Left kidney (tissue), 2 donors: ENCODE data around the gene DNAH14. TPM values are rescaled to one million over a fixed set of nuclear protein-coding genes. Genes with fewer than 3 reads are reported as not detected.
"Not testable (repeated sequence)": the region's sequence is repeated elsewhere in the genome, so short reads cannot be mapped to it uniquely, and the experiment has no call there.

ENCODE experiments used
- DNase-seq: peaks from one replicate; pipeline ENCODE4 v3.0.0-alpha.2; 2013
- polyA plus RNA-seq: library from polyadenylated mRNA; unstranded; fragments of 120-200 nt; gene quantifications from one replicate; pipeline ENCODE4 v1.2.1, GENCODE V29; 2013; ENCODE audit not compliant: insufficient read length

Gene DNAH14
- polyA plus RNA-seq, 1 donor: 22.4 TPM

DNA sequence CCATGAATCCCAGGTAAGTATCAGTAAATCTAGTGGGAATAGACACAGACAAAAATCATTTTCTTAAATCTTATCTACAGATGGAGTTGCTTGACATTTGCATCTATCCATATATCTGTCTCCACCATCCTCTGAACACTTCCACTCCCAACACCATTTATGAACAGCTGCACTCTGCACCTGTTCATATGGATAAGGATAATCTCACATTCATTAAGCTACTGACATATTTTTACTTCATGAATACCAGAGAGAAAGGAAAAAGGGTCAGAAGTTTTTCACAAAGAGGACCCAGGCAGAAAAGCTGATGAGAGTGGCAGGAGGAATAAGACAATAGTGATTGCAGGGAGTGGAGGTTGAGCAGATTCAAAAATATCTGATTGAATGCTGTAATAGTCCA lies 222.6 kb downstream of the DNAH14 start:
- DNase-seq: no peak

DNA sequence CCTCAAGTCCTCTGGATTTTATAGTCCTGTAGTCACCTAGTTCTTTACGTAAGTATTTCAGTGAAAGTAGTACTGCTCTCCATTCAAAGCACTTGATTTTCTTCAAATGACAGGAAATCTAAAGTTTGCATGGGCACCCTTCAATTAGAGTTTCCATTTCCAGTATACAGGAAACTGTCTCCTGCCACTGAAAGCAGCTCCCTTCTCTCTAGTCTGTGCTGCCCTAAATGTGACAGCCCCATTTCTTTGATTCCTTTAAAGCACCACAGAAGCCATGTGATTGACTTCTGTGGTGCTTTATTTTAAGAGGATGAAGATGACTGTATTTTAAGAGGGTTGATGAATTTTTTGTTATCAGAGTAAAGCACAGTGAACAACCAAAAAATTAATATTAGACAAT lies 226.1 kb downstream of the DNAH14 start:
- DNase-seq: no peak

DNA sequence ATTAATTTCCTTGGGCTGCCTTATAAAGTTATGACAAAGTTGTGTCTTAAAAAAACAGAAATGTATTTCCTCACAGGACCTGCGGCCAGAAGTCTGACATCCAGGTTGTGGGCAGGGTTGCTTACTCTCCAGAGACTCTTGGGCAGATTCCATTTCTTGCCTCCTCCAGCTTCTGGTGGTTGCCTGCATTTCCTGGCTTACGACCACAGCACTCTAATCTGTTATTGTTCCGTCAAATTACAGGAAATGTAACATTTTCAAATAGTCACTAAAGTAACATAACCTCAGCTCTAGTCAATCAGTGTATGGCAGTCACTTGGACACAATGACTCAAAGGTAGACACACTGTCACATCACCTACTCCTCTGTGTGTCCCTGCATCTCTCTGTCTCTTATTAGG lies 226.8 kb downstream of the DNAH14 start:
- DNase-seq: no peak

DNA sequence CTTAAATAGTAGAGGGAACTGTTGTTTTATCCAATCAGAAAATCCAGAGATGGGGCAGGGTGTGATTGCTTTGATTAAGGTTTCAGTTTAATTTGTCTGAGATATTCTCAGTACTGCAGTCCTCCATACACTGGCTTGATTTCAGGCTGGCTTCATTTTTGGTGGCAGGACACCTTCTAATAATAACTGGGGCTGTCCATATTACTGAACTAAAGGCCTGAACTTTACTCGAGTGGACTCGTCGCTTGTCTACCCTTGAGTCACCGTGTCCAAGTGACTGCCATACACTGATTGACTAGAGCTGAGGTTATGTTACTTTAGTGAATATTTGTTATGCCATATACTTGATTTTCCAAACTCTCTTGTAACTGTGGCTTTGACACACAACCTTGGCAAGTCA lies 228.8 kb downstream of the DNAH14 start:
- DNase-seq: no peak

DNA sequence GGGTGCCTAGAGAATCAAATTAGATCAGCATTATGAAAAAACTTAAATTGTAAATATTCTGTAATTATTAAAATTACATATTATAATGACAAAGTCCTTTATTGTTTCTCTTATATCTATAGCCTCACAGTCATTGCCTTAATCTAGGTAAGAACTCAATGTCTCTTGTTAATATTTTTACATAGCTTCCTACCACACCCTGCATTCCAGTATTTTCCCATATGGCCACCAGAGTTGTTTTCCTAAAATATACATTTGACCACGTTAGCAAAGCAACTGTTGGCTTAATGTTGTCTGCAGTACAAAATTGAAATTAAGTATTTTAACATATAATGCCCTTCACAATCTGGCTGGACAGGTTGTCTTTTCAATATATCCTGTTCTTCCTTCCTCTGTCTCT lies 230.3 kb downstream of the DNAH14 start:
- no peak for DNase-seq

DNA sequence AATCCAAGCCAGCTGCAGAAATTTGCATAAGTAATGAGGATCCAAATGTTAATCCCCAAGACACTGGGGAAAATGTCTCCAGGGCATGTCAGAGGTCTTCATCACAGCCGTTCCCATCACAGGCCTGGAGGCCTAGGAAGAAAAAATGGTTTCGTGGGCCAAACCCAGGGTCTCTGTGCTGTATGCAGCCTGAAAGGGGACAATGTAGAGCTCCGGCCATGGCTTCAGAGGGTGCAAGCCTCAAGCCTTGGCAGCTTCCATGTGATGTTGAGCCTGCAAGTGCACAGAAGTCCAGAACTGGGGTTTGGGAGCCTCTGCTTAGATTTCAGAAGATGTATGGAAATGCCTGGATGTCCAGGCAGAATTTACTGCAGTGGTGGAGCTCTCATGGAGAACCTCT lies 247.9 kb downstream of the DNAH14 start:
- not testable (repeated sequence) for DNase-seq

DNA sequence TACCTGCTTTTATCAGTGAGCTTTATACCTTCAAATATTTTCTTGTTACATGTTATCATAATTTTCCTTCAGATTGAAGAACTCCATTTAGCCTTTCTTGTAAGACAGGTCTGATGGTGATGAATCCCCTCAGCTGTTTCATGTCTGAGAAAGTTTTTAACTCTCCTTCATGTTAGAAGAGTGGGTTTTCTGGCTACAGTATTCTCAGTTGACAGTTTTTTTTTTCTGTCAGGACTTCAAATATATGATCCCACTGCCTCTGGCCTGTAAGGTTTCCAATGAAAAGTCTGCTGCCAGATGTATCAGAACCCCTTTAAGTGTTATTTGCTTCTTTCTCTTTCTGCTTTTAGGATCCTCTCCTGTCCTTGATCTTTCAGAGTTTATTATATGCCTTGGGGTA lies 250.2 kb downstream of the DNAH14 start:
- DNase-seq: no peak

DNA sequence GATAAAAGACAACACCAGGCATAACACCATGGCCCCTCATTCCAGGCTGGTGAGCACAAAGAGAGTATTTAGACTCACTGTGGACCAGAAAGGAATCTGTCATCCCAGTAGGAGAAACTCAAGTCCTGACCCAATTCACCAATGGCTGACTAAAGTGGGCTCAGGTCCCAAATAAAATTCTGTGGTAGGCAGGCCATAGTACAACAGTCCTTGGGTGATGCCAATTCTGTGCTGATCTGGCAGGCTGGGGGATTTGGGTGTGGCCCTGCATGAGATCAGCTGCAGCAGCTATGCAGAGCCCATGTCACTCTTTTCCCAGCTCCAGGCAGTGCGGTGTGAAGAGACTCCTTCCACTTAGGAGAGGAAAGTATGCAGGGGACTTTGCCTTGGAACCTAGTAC lies 253.2 kb downstream of the DNAH14 start:
- DNase-seq: no peak

DNA sequence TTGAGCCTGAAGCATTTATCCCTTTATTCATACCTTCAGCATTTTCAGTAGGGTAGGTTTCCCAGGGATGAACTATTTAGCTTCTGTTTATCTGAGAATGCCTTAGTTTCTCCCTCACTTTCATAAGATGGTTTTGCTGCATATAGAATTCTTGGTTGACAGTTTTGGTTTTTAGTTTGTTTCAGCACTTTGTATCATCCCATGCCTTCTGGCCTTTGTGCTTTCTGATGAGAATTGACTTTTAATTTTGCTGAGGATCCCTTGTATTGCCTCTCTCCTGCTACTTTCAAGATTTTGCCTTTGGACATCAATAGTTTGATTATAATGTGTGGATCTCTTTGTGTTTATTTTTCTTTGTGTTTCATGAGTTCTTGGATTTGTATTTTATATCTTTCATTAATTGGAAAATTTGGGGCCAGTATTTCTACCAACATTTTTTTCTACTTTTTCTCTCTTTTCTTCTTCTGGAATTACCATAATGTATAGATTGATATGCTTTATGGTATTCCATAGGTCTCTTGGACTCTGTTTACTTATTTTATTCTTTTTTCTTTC lies 261.8 kb downstream of the DNAH14 start:
- DNase-seq: no peak

DNA sequence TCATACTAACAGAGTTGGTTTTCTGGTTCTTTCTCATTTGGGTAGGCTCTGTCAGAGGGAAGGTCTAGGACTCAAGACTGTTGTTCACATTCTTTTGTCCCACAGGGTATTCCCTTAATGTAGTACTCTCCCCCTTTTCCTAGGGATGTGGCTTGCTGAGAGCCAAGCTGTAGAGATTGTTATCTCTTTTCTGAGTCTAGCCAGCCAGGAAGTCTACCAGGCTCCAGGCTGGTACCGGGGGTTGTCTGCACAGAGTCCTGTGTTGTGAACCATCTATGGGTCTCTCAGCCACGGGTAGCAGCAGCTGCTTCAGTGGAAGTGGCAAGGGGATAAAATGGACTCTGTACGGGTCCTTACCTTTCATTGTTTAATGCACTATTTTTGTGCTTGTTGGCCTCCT lies 272.0 kb downstream of the DNAH14 start:
- DNase-seq: no peak

DNA sequence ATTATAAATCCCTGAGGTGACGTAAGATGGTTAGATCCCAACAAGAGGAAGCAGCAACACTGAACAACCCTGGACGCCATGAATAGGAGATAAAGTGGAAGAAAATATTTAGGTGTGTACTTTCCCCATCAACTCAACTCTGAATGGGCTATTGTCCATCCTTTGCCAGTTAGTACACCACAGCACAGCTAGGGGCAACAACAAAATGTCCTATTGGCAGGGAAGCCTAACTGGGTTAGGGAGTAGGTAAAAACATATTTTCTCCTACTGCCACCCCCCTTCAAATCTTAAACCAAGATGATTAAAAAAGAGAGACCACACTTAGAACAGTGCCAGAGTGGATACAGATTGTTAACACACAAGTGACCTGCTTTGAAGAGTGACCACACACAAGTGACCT lies 278.3 kb downstream of the DNAH14 start:
- no peak for DNase-seq

DNA sequence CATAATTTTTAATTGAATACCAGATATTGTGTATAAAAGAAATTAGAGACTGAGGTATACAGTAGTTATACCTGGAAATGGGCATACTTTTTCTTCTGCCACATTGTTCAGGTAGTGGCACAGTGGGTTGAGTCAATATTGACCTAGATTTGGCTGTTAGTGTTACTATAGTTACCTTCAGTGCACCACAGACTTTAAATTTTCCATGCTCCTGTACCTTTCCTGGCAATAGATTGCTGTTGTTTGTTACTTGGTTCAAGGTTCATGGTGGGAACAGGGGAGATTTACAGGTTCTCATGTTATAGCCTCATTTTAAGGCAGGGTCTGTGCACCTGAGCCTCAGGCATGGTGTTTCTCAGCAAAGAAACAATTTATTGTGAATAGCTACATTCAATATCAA lies 279.7 kb downstream of the DNAH14 start:
- no peak for DNase-seq

DNA sequence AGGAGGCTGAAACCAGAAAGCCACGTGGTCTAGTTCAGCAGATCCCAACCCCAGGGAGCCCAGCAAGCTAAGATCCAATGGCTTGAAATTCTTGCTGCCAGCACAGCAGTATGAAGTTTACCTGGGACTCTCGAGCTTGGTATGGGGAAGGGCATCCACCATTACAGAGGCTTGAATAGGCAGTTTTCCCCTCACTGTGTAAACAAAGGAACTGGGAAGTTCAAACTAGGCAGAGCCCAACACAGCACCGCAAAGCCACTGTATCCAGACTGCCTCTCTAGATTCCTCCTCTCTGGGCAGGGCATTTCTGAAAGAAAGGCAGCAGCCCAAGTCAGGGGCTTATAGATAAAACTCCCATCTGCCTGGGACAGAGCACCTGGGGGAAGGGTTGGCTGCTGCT lies 280.7 kb downstream of the DNAH14 start:
- not testable (repeated sequence) for DNase-seq

DNA sequence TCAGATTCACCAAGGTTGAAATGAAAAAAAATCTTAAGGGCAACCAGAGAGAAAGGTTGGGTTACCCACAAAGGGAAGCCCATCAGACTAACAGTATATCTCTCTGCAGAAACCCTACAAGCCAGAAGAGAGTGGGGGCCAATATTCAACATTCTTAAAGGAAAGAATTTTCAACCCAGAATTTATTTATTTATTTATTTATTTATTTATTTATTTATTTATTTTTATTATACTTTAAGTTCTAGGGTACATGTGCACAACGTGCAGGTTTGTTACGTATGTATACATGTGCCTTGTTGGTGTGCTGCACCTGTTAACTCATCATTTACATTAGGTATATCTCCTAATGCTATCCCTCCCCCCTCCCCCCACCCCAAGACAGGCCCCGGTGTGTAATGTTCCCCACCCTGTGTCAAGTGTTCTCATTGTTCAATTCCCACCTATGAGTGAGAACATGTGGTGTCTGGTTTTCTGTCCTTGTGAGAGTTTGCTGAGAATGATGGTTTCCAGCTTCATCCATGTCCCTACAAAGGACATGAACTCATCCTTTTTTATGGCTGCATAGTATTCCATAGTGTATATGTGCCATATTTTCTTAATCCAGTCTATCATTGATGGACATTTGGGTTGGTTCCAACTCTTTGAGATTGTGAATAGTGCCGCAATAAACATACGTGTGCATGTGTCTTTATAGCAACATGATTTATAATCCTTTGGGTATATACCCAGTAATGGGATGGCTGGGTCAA lies 282.4 kb downstream of the DNAH14 start:
- not testable (repeated sequence) for DNase-seq

DNA sequence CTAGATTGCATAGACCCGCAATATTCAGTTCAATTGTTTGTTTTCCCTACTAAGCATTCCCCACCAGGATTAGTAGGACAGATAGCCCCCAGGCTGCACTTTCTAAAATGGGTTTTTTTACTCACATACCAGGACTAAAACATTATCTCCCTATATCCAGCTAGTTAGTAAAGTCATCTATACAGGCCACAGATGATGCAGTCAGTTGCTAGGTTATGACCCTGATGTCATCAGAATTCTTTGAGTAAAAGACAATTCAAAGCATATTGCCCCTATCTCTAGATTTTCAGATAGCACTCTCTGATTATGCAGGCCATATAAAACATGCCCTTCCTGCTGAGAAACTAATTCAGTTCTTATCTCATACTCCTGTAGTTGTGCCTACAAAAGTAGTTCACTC lies 294.8 kb downstream of the DNAH14 start:
- no peak for DNase-seq

DNA sequence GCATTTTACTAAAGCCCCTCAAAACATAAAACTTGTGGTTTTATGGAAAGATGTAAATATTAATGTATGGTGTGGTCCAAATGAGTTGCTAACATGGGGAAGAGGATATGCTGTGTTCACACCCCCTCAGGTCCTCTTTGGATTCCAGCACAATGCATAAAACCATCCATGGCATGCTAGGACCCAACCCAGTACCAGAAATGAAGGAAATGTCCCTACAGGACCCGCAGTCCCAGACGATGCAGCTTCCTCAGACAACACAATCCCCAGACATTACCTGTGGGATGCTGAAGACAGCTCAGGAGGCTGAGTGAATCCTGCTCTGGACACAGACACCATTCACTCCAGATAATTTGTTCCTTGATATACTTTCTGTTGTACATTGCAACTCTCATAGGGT lies 296.2 kb downstream of the DNAH14 start:
- DNase-seq: no peak

DNA sequence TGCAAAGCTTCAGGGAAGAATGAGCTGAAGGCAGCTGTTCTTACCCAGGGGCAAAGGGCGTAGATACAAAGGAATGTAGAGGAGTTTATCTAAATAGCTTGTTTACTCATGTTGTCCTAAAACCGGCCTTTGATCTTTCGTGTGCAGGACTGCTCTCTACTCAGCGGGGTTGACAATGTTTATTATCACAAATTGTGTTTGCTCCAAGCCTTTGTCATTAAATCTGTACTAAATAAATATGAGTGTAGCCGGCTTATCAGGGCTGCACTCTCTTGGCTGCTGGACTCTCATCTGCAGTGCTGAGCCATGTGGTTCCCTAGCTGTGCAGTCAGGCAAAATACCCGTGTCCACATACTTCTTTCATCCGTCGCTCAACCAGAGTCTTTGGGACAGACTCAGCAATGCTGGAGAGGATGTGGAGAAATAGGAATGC lies 299.4 kb downstream of the DNAH14 start:
- no peak for DNase-seq

DNA sequence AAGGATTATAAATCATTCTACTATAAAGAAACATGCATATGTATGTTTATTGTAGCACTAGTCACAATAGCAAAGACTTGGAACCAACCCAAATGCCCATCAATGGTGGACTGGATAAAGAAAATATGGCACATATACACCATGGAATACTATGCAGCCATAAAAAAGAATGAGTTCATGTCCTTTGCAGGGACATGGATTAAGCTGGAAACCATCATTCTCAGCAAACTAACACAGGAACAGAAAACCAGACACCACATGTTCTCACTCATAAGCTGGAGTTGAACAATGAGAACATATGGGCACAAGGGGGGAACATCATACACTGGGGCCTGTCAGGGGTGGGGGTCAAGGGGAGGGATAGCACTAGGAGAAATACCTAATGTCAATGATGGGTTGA lies 300.0 kb downstream of the DNAH14 start:
- DNase-seq: not testable (repeated sequence)

DNA sequence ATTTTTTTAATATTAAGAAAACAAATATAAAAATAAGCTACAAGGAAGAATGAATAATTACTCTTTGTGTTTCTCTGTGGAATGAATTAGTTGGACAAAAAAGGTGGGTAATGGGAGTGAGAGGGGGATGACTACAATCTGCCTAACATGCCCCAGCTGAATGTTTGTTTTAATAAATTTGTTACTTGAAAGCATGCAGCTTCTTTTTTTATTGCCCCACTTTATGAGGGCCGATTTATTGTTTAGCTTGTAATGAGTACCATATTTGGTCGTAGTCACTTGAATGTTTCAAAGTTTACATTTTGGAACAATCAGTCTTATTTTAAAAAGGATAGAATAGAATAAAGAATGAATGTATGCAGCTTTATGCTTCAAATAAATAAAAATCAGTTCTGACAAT lies 301.0 kb downstream of the DNAH14 start:
- DNase-seq: no peak

DNA sequence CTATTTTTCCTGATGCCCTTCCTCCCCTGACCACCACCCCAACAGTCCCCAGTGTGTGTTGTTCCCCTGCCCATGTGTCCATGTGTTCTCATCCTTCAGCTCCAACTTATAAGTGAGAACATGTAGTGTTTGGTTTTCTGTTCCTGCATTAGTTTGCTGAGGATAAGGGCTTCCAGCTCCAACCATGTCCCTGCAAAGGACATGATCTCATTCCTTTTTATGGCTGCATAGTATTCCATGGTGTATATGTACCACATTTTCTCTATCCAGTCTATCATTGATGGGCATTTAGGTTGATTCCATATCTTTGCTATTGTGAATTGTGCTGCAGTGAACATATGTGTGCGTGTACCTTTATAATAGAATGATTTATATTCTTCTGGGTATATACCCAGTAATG lies 303.5 kb downstream of the DNAH14 start:
- not testable (repeated sequence) for DNase-seq

DNA sequence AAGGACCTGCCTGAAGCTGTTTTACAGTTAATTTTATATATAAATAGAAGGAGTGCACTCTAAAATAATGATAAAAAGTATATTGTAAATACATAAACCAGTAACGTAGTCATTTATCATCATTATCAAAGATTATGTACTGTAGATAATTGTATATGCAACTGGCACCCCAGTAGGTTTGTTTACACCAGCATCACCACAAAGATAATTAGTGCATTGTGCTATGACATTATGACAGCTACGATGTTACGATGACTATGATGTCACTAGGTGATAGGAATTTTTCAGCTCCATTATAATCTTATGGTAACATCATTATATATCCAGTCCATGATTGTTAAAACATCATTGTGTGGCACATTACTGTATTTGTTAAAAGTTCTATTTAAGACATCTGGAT lies 313.1 kb downstream of the DNAH14 start:
- no peak for DNase-seq

DNA sequence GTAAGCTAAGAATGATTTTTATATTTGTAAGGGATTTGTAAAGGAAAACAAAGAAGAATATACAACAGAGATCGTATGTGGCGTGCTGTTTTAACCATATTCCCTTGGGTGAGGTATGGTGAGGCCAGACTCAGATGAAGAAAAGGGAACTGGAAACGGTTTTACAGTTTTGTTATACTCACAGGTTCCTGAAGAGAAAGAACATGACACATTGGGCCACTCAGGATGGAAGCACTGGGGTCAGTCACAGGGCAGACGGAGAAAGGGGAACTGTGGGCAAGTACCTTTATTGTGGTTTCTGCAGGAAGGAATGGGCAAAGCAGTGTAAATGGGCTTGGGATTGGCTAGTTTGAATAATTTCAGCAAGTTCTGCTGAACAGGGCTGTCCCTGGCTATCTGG lies 321.0 kb downstream of the DNAH14 start:
- DNase-seq: no peak

DNA sequence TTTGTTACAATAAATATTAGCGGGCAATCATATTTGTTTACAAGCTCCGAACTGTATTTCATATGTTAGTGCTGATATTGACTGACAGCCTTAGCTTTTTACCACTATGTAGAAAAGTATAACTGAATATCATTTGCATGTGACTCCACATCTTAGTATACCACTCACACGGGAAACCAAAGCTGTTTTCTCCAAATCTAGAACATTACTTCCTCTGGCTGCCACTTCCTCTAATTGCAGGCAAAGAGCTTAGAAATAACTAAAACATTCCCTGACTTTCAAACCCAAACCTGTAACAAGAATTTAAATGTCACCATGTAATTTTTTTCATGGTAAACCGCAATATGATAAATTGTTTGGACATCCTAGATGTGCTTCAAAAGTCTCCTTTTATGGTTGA lies 323.7 kb downstream of the DNAH14 start:
- no peak for DNase-seq

DNA sequence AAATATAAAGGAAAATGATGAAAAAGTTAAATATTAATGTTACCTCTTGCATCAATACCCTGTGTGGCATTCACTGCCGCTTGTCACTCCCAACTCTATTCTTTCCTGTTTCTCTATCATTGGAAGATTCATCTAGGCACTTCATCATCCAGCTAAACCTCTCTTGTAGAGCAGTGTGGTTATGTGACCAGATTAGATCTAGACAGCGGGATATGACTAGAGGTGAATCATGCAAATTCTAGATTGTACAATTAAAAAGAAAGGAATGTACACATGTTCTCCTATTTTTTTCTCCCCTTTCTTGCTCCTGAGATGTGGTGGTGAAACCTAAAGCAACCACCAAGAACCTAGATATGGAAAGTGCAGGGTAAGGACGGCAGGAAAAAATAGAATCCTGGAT lies 324.3 kb downstream of the DNAH14 start:
- DNase-seq: no peak
